H1 (cell line): ENCODE measurements around the gene TXNDC8. TPM values are rescaled to one million over a fixed set of nuclear protein-coding genes. Genes with fewer than 3 reads are reported as not detected.

Experiments
- CTCF ChIA-PET: fragments of 300-600 bp; sonication (Branson Sonifier 250); formaldehyde crosslinking; loops from one replicate; lab custom pipeline; 2021; ENCODE audit not compliant: partially characterized antibody; lab: Charles Lee
- POLR2A ChIA-PET: fragments of 300-600 bp; sonication (Branson Sonifier 250); formaldehyde crosslinking; loops from one replicate; lab custom pipeline; 2021; ENCODE audit warnings: inconsistent platforms; ENCODE audit not compliant: partially characterized antibody; lab: Charles Lee
- DNase-seq, 2 experiments: peaks; one replicate each; pipeline versions ENCODE4 v3.0.0 to v3.0.0-alpha.2; 2010 to 2022; ENCODE audit warnings: low spot score in 2 of 2, low read depth in 1 of 2, mixed read lengths in 1 of 2
- FAIRE-seq: peaks from 2 replicates; lab custom pipeline; 2011; peaks lifted over from hg19 to GRCh38; lab: Jason Lieb, UNC
- H2AFZ ChIP-seq: 2 replicates; pipeline ENCODE4 v1.8.1; 2012; ENCODE audit warnings: low read length, inconsistent platforms
- H2AK5ac ChIP-seq: 2 replicates; pipeline ENCODE4 v1.6.1; 2013; ENCODE audit warnings: low read depth, low read length
- H2BK120ac ChIP-seq: replicated peaks from 2 replicates; pipeline ENCODE3; 2013; ENCODE audit warnings: low read depth, low read length, inconsistent platforms
- H2BK12ac ChIP-seq: 2 replicates; pipeline ENCODE4 v1.6.1; 2013; ENCODE audit warnings: low read depth, low read length
- H2BK15ac ChIP-seq: 2 replicates; pipeline ENCODE4 v1.6.1; 2013; ENCODE audit warnings: low read length
- H2BK20ac ChIP-seq: 2 replicates; pipeline ENCODE4 v1.6.1; 2013; ENCODE audit warnings: low read length
- H2BK5ac ChIP-seq: 2 replicates; pipeline ENCODE4 v1.6.1; 2013; ENCODE audit warnings: low read depth, low read length
- H3K14ac ChIP-seq: 2 replicates; pipeline ENCODE4 v1.6.1; 2013; ENCODE audit warnings: inconsistent platforms; ENCODE audit not compliant: insufficient read length
- H3K18ac ChIP-seq: 2 replicates; pipeline ENCODE4 v1.6.1; 2013; ENCODE audit warnings: low read length; ENCODE audit errors: extremely low read depth
- H3K23ac ChIP-seq: 2 replicates; pipeline ENCODE4 v1.6.1; 2013; ENCODE audit warnings: inconsistent platforms; ENCODE audit not compliant: insufficient read length
- H3K23me2 ChIP-seq: 2 replicates; pipeline ENCODE4 v1.6.1; 2013; ENCODE audit warnings: low read depth, low read length
- H3K27ac ChIP-seq: 2 replicates; pipeline ENCODE4 v1.6.1; 2011; ENCODE audit warnings: low read depth, low read length, inconsistent platforms
- H3K27me3 ChIP-seq, 4 experiments: replicated peaks in 1 of 4; 1 replicate in 1 of 4; 2 replicates in 3 of 4; pipeline versions ENCODE4 v1.6.1 to v1.8.1; 2011 to 2013; ENCODE audit warnings: low read length in 3 of 4, mild to moderate bottlenecking in 3 of 4, inconsistent platforms in 2 of 4, mixed read lengths in 2 of 4, moderate library complexity in 1 of 4; ENCODE audit not compliant: control insufficient read depth in 3 of 4, insufficient read depth in 3 of 4; ENCODE audit errors: extremely low read depth in 1 of 4
- H3K36me3 ChIP-seq, 4 experiments: 2 replicates each; pipeline versions ENCODE4 v1.6.1 to v1.8.1; 2011 to 2013; ENCODE audit warnings: mild to moderate bottlenecking in 4 of 4, low read length in 3 of 4, moderate library complexity in 2 of 4, control low read depth in 1 of 4, inconsistent platforms in 1 of 4; ENCODE audit not compliant: insufficient read depth in 4 of 4, control insufficient read depth in 2 of 4
- H3K4ac ChIP-seq: replicated peaks from 2 replicates; pipeline ENCODE3; 2013; ENCODE audit warnings: low read length, low read depth, mixed read lengths, inconsistent platforms; ENCODE audit not compliant: insufficient read length
- H3K4me1 ChIP-seq, 4 experiments: replicated peaks in 1 of 4; 1 replicate in 1 of 4; 2 replicates in 3 of 4; pipeline versions ENCODE4 v1.6.1 to v1.8.1; 2011 to 2013; ENCODE audit warnings: low read length in 3 of 4, inconsistent platforms in 2 of 4, mixed read lengths in 1 of 4; ENCODE audit not compliant: insufficient read depth in 4 of 4, control insufficient read depth in 3 of 4
- H3K4me2 ChIP-seq, 2 experiments: 2 replicates each; pipeline versions ENCODE4 v1.6.1 to v1.8.1; 2011 to 2013; ENCODE audit warnings: low read depth in 2 of 2, low read length in 2 of 2, control low read depth in 1 of 2, inconsistent platforms in 1 of 2, mild to moderate bottlenecking in 1 of 2; ENCODE audit not compliant: insufficient read depth in 1 of 2
- H3K4me3 ChIP-seq, 4 experiments: fragments of 200-600, 300-600 bp in 1 of 4; sonication (generic), shearing (Covaris generic), sonication (Bioruptor Twin) in 1 of 4; 2 replicates each; pipeline versions ENCODE4 v1.5.1 to v1.8.1; 2011 to 2016; ENCODE audit warnings: low read length in 4 of 4, low read depth in 3 of 4, control low read depth in 2 of 4, inconsistent platforms in 2 of 4, mild to moderate bottlenecking in 2 of 4, mixed read lengths in 1 of 4, moderate library complexity in 1 of 4; ENCODE audit not compliant: insufficient read depth in 2 of 4; ENCODE audit errors: extremely low read depth in 1 of 4
- H3K56ac ChIP-seq: replicated peaks from 2 replicates; pipeline ENCODE3; 2013; ENCODE audit warnings: low read depth, mild to moderate bottlenecking, mixed read lengths, low read length, inconsistent platforms; ENCODE audit not compliant: insufficient read length
- H3K79me1 ChIP-seq: 2 replicates; pipeline ENCODE4 v1.6.1; 2013; ENCODE audit warnings: low read depth, low read length, control low read depth
- H3K79me2 ChIP-seq, 2 experiments: 2 replicates each; pipeline versions ENCODE4 v1.6.1 to v1.8.1; 2012 to 2013; ENCODE audit warnings: low read length in 2 of 2, mild to moderate bottlenecking in 2 of 2, inconsistent platforms in 1 of 2; ENCODE audit not compliant: insufficient read depth in 2 of 2, control insufficient read depth in 1 of 2
- H3K9ac ChIP-seq, 4 experiments: replicated peaks in 1 of 4; 1 replicate in 1 of 4; 2 replicates in 3 of 4; pipeline versions ENCODE4 v1.6.1 to v1.8.1; 2011 to 2013; ENCODE audit warnings: low read depth in 3 of 4, low read length in 3 of 4, control low read depth in 2 of 4, mild to moderate bottlenecking in 2 of 4, moderate library complexity in 2 of 4, inconsistent platforms in 1 of 4; ENCODE audit errors: extremely low read depth in 1 of 4
- H3K9me3 ChIP-seq, 2 experiments: 2 replicates each; pipeline versions ENCODE4 v1.6.1 to v1.8.1; 2012 to 2013; ENCODE audit warnings: mild to moderate bottlenecking in 2 of 2, moderate library complexity in 2 of 2, control low read depth in 1 of 2, inconsistent platforms in 1 of 2, low read depth in 1 of 2, low read length in 1 of 2, mixed read lengths in 1 of 2; ENCODE audit not compliant: insufficient read depth in 2 of 2
- H4K20me1 ChIP-seq, 2 experiments: replicated peaks in 1 of 2; 2 replicates each; pipeline versions ENCODE3 to v1.8.1; 2011 to 2013; ENCODE audit warnings: inconsistent platforms in 2 of 2, low read length in 2 of 2, mild to moderate bottlenecking in 1 of 2; ENCODE audit not compliant: insufficient read depth in 2 of 2, control insufficient read depth in 1 of 2
- H4K5ac ChIP-seq: 2 replicates; pipeline ENCODE4 v1.6.1; 2013; ENCODE audit warnings: low read length, low read depth, mixed read lengths, inconsistent platforms; ENCODE audit not compliant: insufficient read length
- H4K8ac ChIP-seq: 2 replicates; pipeline ENCODE4 v1.8.0; 2013; ENCODE audit warnings: mild to moderate bottlenecking, moderate library complexity, low read length, inconsistent platforms; ENCODE audit not compliant: insufficient read depth; ENCODE audit errors: extremely low read depth
- H4K91ac ChIP-seq: replicated peaks from 2 replicates; pipeline ENCODE3; 2013; ENCODE audit warnings: low read length, mixed read lengths, inconsistent platforms; ENCODE audit not compliant: insufficient read length
- BACH1 ChIP-seq: IDR thresholded peaks from 2 replicates; pipeline ENCODE4 v1.6.1; 2012; ENCODE audit warnings: low read length, improper control_type of control experiment
- CEBPB ChIP-seq: IDR thresholded peaks from 2 replicates; pipeline ENCODE4 v1.6.1; 2012; ENCODE audit warnings: low read depth, low read length
- CHD1 ChIP-seq: IDR thresholded peaks from 2 replicates; pipeline ENCODE4 v1.6.1; 2012; ENCODE audit warnings: low read depth, low read length, improper control_type of control experiment
- CTBP2 ChIP-seq: IDR thresholded peaks from 2 replicates; pipeline ENCODE4 v1.7.0; 2011; ENCODE audit warnings: borderline replicate concordance, mild to moderate bottlenecking, moderate library complexity, mixed read lengths, low read length; ENCODE audit not compliant: insufficient read depth, insufficient read length
- EP300 ChIP-seq, 2 experiments: IDR thresholded peaks; 1 replicate in 1 of 2; 2 replicates in 1 of 2; pipeline ENCODE4 v1.6.1; 2011 to 2012; ENCODE audit warnings: low read depth in 2 of 2, low read length in 2 of 2, mild to moderate bottlenecking in 2 of 2, borderline replicate concordance in 1 of 2, inconsistent platforms in 1 of 2, moderate library complexity in 1 of 2
- EZH2 ChIP-seq: fragments of 200-600 bp; sonication (generic); IDR thresholded peaks from 2 replicates; pipeline ENCODE4 v1.7.1; 2012; ENCODE audit warnings: low read depth, mild to moderate bottlenecking, moderate library complexity, low read length, inconsistent platforms; ENCODE audit not compliant: severe bottlenecking
- JUN ChIP-seq: IDR thresholded peaks from 2 replicates; pipeline ENCODE4 v1.6.1; 2011; ENCODE audit warnings: low read depth, mild to moderate bottlenecking, improper control_type of control experiment, low read length
- KDM1A ChIP-seq: fragments of 200-600, 300-600 bp; sonication (generic); IDR thresholded peaks from 2 replicates; pipeline ENCODE4 v1.7.1; 2016; ENCODE audit warnings: mild to moderate bottlenecking, low read length, borderline replicate concordance
- KDM4A ChIP-seq: IDR thresholded peaks from one replicate; pipeline ENCODE4 v1.7.1; 2012; ENCODE audit warnings: low read depth, mild to moderate bottlenecking, moderate library complexity, low read length, inconsistent platforms; ENCODE audit not compliant: severe bottlenecking
- KDM5A ChIP-seq: fragments of 200-600 bp; IDR thresholded peaks from 2 replicates; pipeline ENCODE4 v1.7.1; 2012; ENCODE audit warnings: mild to moderate bottlenecking, low read length, inconsistent platforms, mixed read lengths
- PHF8 ChIP-seq: fragments of 200-600 bp; sonication (generic); conservative IDR thresholded peaks from 2 replicates; pipeline ENCODE4 v1.7.1; 2012; ENCODE audit warnings: low read depth, mild to moderate bottlenecking, inconsistent platforms, low read length, moderate library complexity
- POLR2A ChIP-seq, 2 experiments: IDR thresholded peaks; 1 replicate in 1 of 2; 2 replicates in 1 of 2; pipeline ENCODE4 v1.6.1; 2011; ENCODE audit warnings: low read depth in 2 of 2, low read length in 2 of 2, mild to moderate bottlenecking in 2 of 2; ENCODE audit errors: control extremely low read depth in 1 of 2
- RNF2 ChIP-seq: fragments of 200-900, 300-1000 bp; sonication (generic); IDR thresholded peaks from 2 replicates; pipeline ENCODE4 v1.7.1; 2016; ENCODE audit warnings: borderline replicate concordance, low read depth, mild to moderate bottlenecking, antibody characterized with exemption, low read length; ENCODE audit not compliant: poor library complexity, severe bottlenecking; ENCODE audit errors: missing control alignments
- TBP ChIP-seq: IDR thresholded peaks from 2 replicates; pipeline ENCODE4 v1.6.1; 2011; ENCODE audit warnings: low read depth, low read length, improper control_type of control experiment
- ZNF274 ChIP-seq: IDR thresholded peaks from 2 replicates; pipeline ENCODE4 v1.7.0; 2012; ENCODE audit warnings: low read length, borderline replicate concordance; ENCODE audit errors: extremely low read depth
- WGBS, 2 experiments: shearing (Covaris generic) in 1 of 2; methylation state at CpG; one replicate each; pipeline versions ENCODE4 v1.1.6 to v1.1.7; 2013 to 2015; ENCODE audit warnings: low lambda C conversion rate in 2 of 2, mixed read lengths in 2 of 2, inconsistent platforms in 1 of 2, low coverage in 1 of 2, missing lambda C conversion rate in 1 of 2; ENCODE audit not compliant: insufficient replicate concordance in 2 of 2, insufficient coverage in 1 of 2, insufficient read length in 1 of 2; ENCODE audit errors: extremely low coverage in 1 of 2, missing lambda C conversion rate in 1 of 2; 5-methylcytosine and 5-hydroxymethylcytosine counted together
- polyA plus RNA-seq, 7 experiments: library from polyadenylated mRNA; depleted of rRNA in 3 of 7; stranded (reverse) in 5 of 7; unstranded in 2 of 7; fragments of >200 nt in 5 of 7; fragments of 200-250 nt in 2 of 7; gene quantifications; 1 replicate in 5 of 7; 2 replicates in 1 of 7; 4 replicates in 1 of 7; pipeline versions ENCODE4 v1.2.1 to v1.2.3, GENCODE V29; 2011 to 2013; ENCODE audit warnings: missing spikeins in 2 of 7, mixed read lengths in 2 of 7
- total RNA-seq: library from RNA; stranded (reverse); fragmentation: NEBNext Ultra II Directional; extraction: Animal tissue kit (Norgen Biotek cat#: 25700); gene quantifications from 2 replicates; pipeline ENCODE4 v1.2.1, GENCODE V29; 2021

The TXNDC8 gene
- total and polyA plus RNA-seq, 2 of the 8 experiments (the other 6 are each of a cell fraction or from before 2014, with no cell fraction given): not detected

DNA sequence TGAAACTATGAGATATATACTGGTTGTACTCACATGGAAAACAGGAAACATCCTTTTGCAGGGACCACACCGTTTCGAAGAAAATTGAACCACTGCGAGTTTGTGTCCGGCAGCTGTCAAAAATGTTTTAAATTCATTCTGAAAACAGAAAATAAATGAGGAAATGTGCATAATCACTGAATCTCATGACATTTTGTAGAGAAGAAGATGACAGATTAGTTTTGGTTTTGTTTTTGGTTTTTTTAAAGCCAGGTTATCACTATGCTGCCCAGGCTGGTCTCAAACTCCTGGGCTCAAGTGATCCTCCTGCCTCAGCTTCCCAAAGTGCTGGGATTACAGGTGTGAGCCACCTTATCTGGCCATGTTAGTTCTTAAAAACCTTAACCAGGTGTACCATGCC lies 3.5 kb downstream of the TXNDC8 start:
- Histone ChIP-seq H2BK20ac (no peak overlapping the region), H3K23ac (no peak overlapping the region), H4K20me1 (no peaks in the 10 kb centered on the region), H3K23me2 (no peaks in the 10 kb centered on the region), H2BK15ac (no peak overlapping the region), H3K4ac (no peak overlapping the region), H4K5ac (no peak overlapping the region), H3K9ac (no peak overlapping the region), H3K27me3 (no peaks in the 10 kb centered on the region), H3K4me3 (no peak overlapping the region), H3K4me1 (no peaks in the 10 kb centered on the region), H3K36me3 (no peaks in the 10 kb centered on the region), H3K4me2 (no peak overlapping the region), H2BK5ac (no peak overlapping the region), H3K56ac (no peak overlapping the region), H2BK12ac (no peak overlapping the region), H3K14ac (no peak overlapping the region), H2AK5ac (no peak overlapping the region), H2BK120ac (no peak overlapping the region), H4K8ac (no peak overlapping the region), H3K79me1 (no peaks in the 10 kb centered on the region), H4K91ac (no peak overlapping the region), H3K9me3 (peaks cover 0 to 2% of the 10 kb centered on the region in 2 experiments; a peak in 1 of 4 replicates), H2AFZ (no peak overlapping the region), H3K18ac (no peak overlapping the region), H3K27ac (no peak overlapping the region), H3K79me2 (no peaks in the 10 kb centered on the region)
- WGBS, 2 experiments: 80% methylated on average over 4 of the region's 4 CpGs; no CpG with 5 or more reads in 1 of the 2 experiments
- ChIA-PET POLR2A (no interaction called here), CTCF (interaction anchor here (1.5 kb wide), 1 partner anchor 151 kb away, joined by 3 read pairs; no protein-coding TSS in a partner anchor)
- no peak for FAIRE-seq
- DNase-seq: no peak
- no peak for TF ChIP-seq TBP
- no peak for TF ChIP-seq CTBP2
- no peak for TF ChIP-seq KDM1A
- no peak for TF ChIP-seq RNF2
- TF ChIP-seq EP300 (IDR thresholded peaks at IDR 0.05; ENCODE audit: borderline replicate concordance in 1 of 2, low read depth in 2 of 2, low read length in 2 of 2): no peak
- TF ChIP-seq EZH2: no peak
- no peak for TF ChIP-seq ZNF274
- TF ChIP-seq BACH1: no peak
- no peak for TF ChIP-seq KDM4A
- TF ChIP-seq KDM5A: no peak
- no peak for TF ChIP-seq CHD1
- TF ChIP-seq CEBPB: no peak
- no peak for TF ChIP-seq POLR2A (IDR thresholded peaks at IDR 0.05; ENCODE audit: control extremely low read depth in 1 of 2, low read depth in 2 of 2, low read length in 2 of 2)
- TF ChIP-seq JUN: no peak
- no peak for TF ChIP-seq PHF8
